K562 (cell line): ENCODE measurements around the gene AOC1. TPM values are rescaled to one million over a fixed set of nuclear protein-coding genes. Genes with fewer than 3 reads are reported as not detected.

Source experiments
- FOXK1 ChIP-seq: sonication (generic); formaldehyde crosslinking; IDR thresholded peaks from 2 replicates; pipeline ENCODE4 v1.8.0; 2022; ENCODE audit warnings: missing genetic modification reagents, mild to moderate bottlenecking, borderline replicate concordance
- NCOR1 ChIP-seq: fragments of 450-650 bp; IDR thresholded peaks from 2 replicates; pipeline ENCODE4 v1.6.1; 2016; ENCODE audit warnings: mild to moderate bottlenecking, moderate library complexity
- NFE2L1 ChIP-seq: fragments of 450-650 bp; IDR thresholded peaks from 2 replicates; pipeline ENCODE4 v1.6.1; 2016; ENCODE audit warnings: missing genetic modification characterization, low read depth, mild to moderate bottlenecking, missing compliant biosample characterization, moderate library complexity, borderline replicate concordance
- NRF1 ChIP-seq, 2 experiments: fragments of 450-650 bp; IDR thresholded peaks in 1 of 2; conservative IDR thresholded peaks in 1 of 2; 2 replicates each; pipeline ENCODE4 v1.6.1; 2014; ENCODE audit warnings: mild to moderate bottlenecking in 2 of 2
- RBM22 ChIP-seq: fragments of 200-400 bp; formaldehyde crosslinking; IDR thresholded peaks from 2 replicates; pipeline ENCODE4 v1.6.1; 2018; ENCODE audit warnings: low read length, low read depth; ENCODE audit not compliant: poor library complexity, severe bottlenecking
- RNF2 ChIP-seq: sonication (generic); IDR thresholded peaks from 2 replicates; pipeline ENCODE4 v1.6.1; 2016
- ZNF445 ChIP-seq: fragments of 250-450 bp; sonication (Bioruptor Pico); IDR thresholded peaks from 2 replicates; pipeline ENCODE4 v1.4.0; 2020; ENCODE audit warnings: low read depth, mild to moderate bottlenecking, moderate library complexity
- polyA plus RNA-seq, 8 experiments: library from polyadenylated mRNA; depleted of rRNA in 4 of 8; stranded (reverse) in 5 of 8; unstranded in 3 of 8; fragments of >200 nt; fragmentation: Nextera tagmentation in 2 of 8; fragmentation: Illumina TruSeq in 1 of 8; extraction: Ambion mirVana in 2 of 8; extraction: Trizol in 1 of 8; gene quantifications; 2 replicates each; pipeline versions ENCODE4 v1.2.1 to v1.2.3, GENCODE V29; 2011 to 2014; ENCODE audit warnings: inconsistent platforms in 1 of 8, missing spikeins in 1 of 8
- total RNA-seq, 7 experiments: library from RNA; depleted of rRNA in 6 of 7; stranded (reverse); fragments of >200 nt in 6 of 7; fragmentation: Illumina TruSeq in 2 of 7; extraction: Trizol in 2 of 7; gene quantifications; 2 replicates each; pipeline versions ENCODE4 v1.2.1 to v1.2.3, GENCODE V29; 2011 to 2021; ENCODE audit warnings: low replicate concordance in 1 of 7
- TF ChIP-seq, protein P1 (sequence below), 2 experiments: fragments of 200-800 bp in 1 of 2; sonication (Bioruptor generic) in 1 of 2; sonication (generic) in 1 of 2; formaldehyde crosslinking in 1 of 2; IDR thresholded peaks in 1 of 2; conservative IDR thresholded peaks in 1 of 2; 2 replicates each; pipeline versions ENCODE4 v1.5.0 to v1.6.1; 2016 to 2020; ENCODE audit warnings: missing compliant biosample characterization in 1 of 2, missing genetic modification characterization in 1 of 2, missing genetic modification reagents in 1 of 2
- TF ChIP-seq, protein P2 (sequence below): fragments of 250-450 bp; sonication (Bioruptor Pico); IDR thresholded peaks from 2 replicates; pipeline ENCODE4 v1.8.0; 2021; ENCODE audit warnings: mild to moderate bottlenecking, moderate library complexity
- TF ChIP-seq, protein P3 (sequence below): fragments of 250-450 bp; sonication (Bioruptor Pico); IDR thresholded peaks from 2 replicates; pipeline ENCODE4 v1.8.0; 2021; ENCODE audit warnings: moderate library complexity, mild to moderate bottlenecking, inconsistent platforms
- TF ChIP-seq, protein P4 (sequence below), 2 experiments: fragments of 450-650 bp; IDR thresholded peaks; 2 replicates each; pipeline ENCODE4 v1.6.1; 2018; ENCODE audit warnings: mild to moderate bottlenecking in 2 of 2, low read depth in 1 of 2; ENCODE audit not compliant: partially characterized antibody in 2 of 2
- TF ChIP-seq, protein P5 (sequence below), 2 experiments: IDR thresholded peaks; 2 replicates each; pipeline ENCODE4 v1.6.1; 2011; ENCODE audit warnings: borderline replicate concordance in 1 of 2, control low read depth in 1 of 2, low read depth in 1 of 2, low read length in 1 of 2, mild to moderate bottlenecking in 1 of 2, mixed read lengths in 1 of 2, moderate library complexity in 1 of 2; ENCODE audit not compliant: insufficient read depth in 1 of 2, insufficient read length in 1 of 2, poor library complexity in 1 of 2, severe bottlenecking in 1 of 2; ENCODE audit errors: extremely low read depth in 1 of 2

AOC1 gene
- total and polyA plus RNA-seq, 9 of the 15 experiments (the other 6 are each of a cell fraction or from before 2014, with no cell fraction given): not detected

DNA sequence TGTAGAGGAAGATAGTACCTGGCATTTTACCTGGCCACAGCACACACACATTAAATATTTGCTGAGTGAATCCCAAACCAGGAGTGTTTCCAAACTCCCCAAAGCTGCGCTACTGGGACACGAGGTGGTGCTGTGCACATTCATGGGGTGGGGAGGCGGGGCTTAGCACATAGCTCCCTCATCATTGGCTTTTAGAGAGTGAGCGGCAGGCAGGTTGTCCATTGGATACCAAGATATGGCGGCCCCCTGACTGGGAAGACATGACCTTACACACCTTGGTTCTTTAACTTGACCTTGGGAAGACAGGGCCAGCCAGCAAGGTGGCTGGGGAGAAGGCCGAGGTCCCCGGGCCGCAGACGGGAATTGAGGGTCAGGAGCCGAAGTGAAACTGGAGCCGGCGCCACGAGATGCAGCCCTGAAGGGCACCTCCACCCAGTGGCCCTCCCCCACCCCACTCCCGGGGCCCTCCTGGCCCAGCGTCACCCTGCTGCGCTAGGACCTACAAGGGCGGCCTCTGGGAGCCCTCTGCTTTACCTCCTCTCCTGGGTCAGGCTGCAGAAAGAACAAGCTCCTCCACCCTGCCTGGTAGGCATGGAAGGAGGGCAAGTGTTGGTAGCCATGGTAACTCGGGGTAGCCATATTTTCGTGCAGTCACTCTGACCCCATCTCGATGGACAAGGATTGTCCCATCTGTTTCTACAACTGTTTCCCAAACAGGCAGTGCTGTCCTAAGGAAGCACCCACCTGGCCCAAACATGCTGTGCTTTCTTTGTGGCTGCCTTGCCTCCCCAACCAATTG is 27.7 kb upstream of the AOC1 start (continued):
- TF ChIP-seq, protein P1, sequence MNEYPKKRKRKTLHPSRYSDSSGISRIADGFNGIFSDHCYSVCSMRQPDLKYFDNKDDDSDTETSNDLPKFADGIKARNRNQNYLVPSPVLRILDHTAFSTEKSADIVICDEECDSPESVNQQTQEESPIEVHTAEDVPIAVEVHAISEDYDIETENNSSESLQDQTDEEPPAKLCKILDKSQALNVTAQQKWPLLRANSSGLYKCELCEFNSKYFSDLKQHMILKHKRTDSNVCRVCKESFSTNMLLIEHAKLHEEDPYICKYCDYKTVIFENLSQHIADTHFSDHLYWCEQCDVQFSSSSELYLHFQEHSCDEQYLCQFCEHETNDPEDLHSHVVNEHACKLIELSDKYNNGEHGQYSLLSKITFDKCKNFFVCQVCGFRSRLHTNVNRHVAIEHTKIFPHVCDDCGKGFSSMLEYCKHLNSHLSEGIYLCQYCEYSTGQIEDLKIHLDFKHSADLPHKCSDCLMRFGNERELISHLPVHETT (CRISPR knock-in tag; conservative IDR thresholded peaks at IDR 0.05 in 1 of 2, IDR thresholded peaks at IDR 0.05 in 1 of 2): no peak
- TF ChIP-seq, protein P2, sequence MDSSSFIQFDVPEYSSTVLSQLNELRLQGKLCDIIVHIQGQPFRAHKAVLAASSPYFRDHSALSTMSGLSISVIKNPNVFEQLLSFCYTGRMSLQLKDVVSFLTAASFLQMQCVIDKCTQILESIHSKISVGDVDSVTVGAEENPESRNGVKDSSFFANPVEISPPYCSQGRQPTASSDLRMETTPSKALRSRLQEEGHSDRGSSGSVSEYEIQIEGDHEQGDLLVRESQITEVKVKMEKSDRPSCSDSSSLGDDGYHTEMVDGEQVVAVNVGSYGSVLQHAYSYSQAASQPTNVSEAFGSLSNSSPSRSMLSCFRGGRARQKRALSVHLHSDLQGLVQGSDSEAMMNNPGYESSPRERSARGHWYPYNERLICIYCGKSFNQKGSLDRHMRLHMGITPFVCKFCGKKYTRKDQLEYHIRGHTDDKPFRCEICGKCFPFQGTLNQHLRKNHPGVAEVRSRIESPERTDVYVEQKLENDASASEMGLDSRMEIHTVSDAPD (CRISPR knock-in tag): no peak
- TF ChIP-seq NCOR1 (no peak), ZNF445 (CRISPR knock-in tag) (no peak), NFE2L1 (no peak), RBM22 (no peak), NRF1 (conservative IDR thresholded peaks at IDR 0.05 in 1 of 2, IDR thresholded peaks at IDR 0.05 in 1 of 2) (peak; percentile 57 to 68), FOXK1 (CRISPR knock-in tag) (no peak), RNF2 (no peak)
- TF ChIP-seq, protein P3, sequence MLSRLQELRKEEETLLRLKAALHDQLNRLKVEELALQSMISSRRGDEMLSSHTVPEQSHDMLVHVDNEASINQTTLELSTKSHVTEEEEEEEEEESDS (CRISPR knock-in tag): no peak
- TF ChIP-seq, protein P4, sequence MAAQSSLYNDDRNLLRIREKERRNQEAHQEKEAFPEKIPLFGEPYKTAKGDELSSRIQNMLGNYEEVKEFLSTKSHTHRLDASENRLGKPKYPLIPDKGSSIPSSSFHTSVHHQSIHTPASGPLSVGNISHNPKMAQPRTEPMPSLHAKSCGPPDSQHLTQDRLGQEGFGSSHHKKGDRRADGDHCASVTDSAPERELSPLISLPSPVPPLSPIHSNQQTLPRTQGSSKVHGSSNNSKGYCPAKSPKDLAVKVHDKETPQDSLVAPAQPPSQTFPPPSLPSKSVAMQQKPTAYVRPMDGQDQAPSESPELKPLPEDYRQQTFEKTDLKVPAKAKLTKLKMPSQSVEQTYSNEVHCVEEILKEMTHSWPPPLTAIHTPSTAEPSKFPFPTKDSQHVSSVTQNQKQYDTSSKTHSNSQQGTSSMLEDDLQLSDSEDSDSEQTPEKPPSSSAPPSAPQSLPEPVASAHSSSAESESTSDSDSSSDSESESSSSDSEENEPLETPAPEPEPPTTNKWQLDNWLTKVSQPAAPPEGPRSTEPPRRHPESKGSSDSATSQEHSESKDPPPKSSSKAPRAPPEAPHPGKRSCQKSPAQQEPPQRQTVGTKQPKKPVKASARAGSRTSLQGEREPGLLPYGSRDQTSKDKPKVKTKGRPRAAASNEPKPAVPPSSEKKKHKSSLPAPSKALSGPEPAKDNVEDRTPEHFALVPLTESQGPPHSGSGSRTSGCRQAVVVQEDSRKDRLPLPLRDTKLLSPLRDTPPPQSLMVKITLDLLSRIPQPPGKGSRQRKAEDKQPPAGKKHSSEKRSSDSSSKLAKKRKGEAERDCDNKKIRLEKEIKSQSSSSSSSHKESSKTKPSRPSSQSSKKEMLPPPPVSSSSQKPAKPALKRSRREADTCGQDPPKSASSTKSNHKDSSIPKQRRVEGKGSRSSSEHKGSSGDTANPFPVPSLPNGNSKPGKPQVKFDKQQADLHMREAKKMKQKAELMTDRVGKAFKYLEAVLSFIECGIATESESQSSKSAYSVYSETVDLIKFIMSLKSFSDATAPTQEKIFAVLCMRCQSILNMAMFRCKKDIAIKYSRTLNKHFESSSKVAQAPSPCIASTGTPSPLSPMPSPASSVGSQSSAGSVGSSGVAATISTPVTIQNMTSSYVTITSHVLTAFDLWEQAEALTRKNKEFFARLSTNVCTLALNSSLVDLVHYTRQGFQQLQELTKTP (IDR thresholded peaks at IDR 0.05; ENCODE audit: low read depth in 1 of 2, partially characterized antibody in 2 of 2): no peak
- TF ChIP-seq, protein P5, sequence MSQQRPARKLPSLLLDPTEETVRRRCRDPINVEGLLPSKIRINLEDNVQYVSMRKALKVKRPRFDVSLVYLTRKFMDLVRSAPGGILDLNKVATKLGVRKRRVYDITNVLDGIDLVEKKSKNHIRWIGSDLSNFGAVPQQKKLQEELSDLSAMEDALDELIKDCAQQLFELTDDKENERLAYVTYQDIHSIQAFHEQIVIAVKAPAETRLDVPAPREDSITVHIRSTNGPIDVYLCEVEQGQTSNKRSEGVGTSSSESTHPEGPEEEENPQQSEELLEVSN (IDR thresholded peaks at IDR 0.05; ENCODE audit: borderline replicate concordance in 1 of 2, extremely low read depth in 1 of 2, insufficient read depth in 1 of 2, insufficient read length in 1 of 2, low read depth in 1 of 2, low read length in 1 of 2, poor library complexity in 1 of 2, severe bottlenecking in 1 of 2): peak; percentile 14 to 47
